NCI-H524 (cell line): ENCODE data around the gene TSC22D1.
"Not testable (repeated sequence)": the region's sequence is repeated elsewhere in the genome, so short reads cannot be mapped to it uniquely, and the experiment has no call there.

Experiments
- DNase-seq, 2 experiments: peaks; one replicate each; lab custom pipeline; 2025; lab: John Stamatoyannopoulos, UW

Gene TSC22D1

GRCh38 chr13:44506251-44506650, 69.9 kb downstream of the TSC22D1 start:
- no peak for DNase-seq

- no peak for DNase-seq
Measured at GRCh38 chr13:44504116-44504515, 72.0 kb downstream of the TSC22D1 start.

GRCh38 chr13:44498969-44499368, 77.2 kb downstream of the TSC22D1 start:
- no peak for DNase-seq

- DNase-seq = no peak
Measured at GRCh38 chr13:44498502-44498901, 77.6 kb downstream of the TSC22D1 start.

- no peak for DNase-seq
Measured at GRCh38 chr13:44497801-44498200, 78.3 kb downstream of the TSC22D1 start.

- no peak for DNase-seq
Measured at GRCh38 chr13:44493213-44493812, 82.8 kb downstream of the TSC22D1 start.

- DNase-seq = no peak
Measured at GRCh38 chr13:44489751-44490150, 86.4 kb downstream of the TSC22D1 start.

- DNase-seq = no peak
Measured at GRCh38 chr13:44487989-44488388, 88.1 kb downstream of the TSC22D1 start.

GRCh38 chr13:44484562-44485138, 91.5 kb downstream of the TSC22D1 start:
- no peak for DNase-seq

GRCh38 chr13:44474122-44474910, 101.8 kb downstream of the TSC22D1 start:
- DNase-seq = peak in 1 of 2 experiments; percentile 11

- no peak for DNase-seq
Measured at GRCh38 chr13:44471686-44472085, 104.4 kb downstream of the TSC22D1 start.

GRCh38 chr13:44470638-44471562, 105.2 kb downstream of the TSC22D1 start:
- peak in 1 of 2 experiments; percentile 27 for DNase-seq

- DNase-seq = peak in 1 of 2 experiments; percentile 1
Measured at GRCh38 chr13:44468874-44469273, 107.3 kb downstream of the TSC22D1 start.

- DNase-seq = no peak
Measured at GRCh38 chr13:44465318-44465717, 110.8 kb downstream of the TSC22D1 start.

GRCh38 chr13:44464471-44464870, 111.7 kb downstream of the TSC22D1 start:
- DNase-seq = no peak

GRCh38 chr13:44463759-44464158, 112.4 kb downstream of the TSC22D1 start:
- DNase-seq = no peak

- no peak for DNase-seq
Measured at GRCh38 chr13:44459674-44460073, 116.5 kb downstream of the TSC22D1 start.

GRCh38 chr13:44458313-44458975, 117.7 kb downstream of the TSC22D1 start:
- DNase-seq = no peak

GRCh38 chr13:44456212-44456611, 119.9 kb downstream of the TSC22D1 start:
- DNase-seq = not testable (repeated sequence)

- no peak for DNase-seq
Measured at GRCh38 chr13:44455769-44456168, 120.4 kb downstream of the TSC22D1 start.

- DNase-seq = no peak
Measured at GRCh38 chr13:44453881-44454280, 122.2 kb downstream of the TSC22D1 start.

- DNase-seq = no peak
Measured at GRCh38 chr13:44453069-44453468, 123.1 kb downstream of the TSC22D1 start.
